Esophagus squamous epithelium (tissue), 5 donors: ENCODE results near the gene APBA2. TPM values are rescaled to one million over a fixed set of nuclear protein-coding genes. Genes with fewer than 3 reads are reported as not detected.

ENCODE experiments used
- DNase-seq: peaks from one replicate; lab custom pipeline; 2025; lab: John Stamatoyannopoulos, UW
- H3K27ac ChIP-seq, 4 donors: fragments of 200-600 bp; sonication (generic); one replicate each; pipeline ENCODE4 v1.5.1; 2016 to 2019; ENCODE audit warnings: mild to moderate bottlenecking in 1 of 4
- H3K27me3 ChIP-seq, 4 donors: fragments of 200-600 bp; sonication (generic); 1 replicate in 3 of 4; 2 replicates in 1 of 4; pipeline versions ENCODE4 v1.5.1 to v1.6.0; 2017 to 2021; ENCODE audit warnings: antibody characterized with exemption in 1 of 4
- H3K36me3 ChIP-seq, 3 donors: fragments of 200-600 bp; sonication (generic); one replicate each; pipeline ENCODE4 v1.5.1; 2016 to 2019
- H3K4me1 ChIP-seq, 3 donors: fragments of 200-600 bp; sonication (generic); one replicate each; pipeline ENCODE4 v1.5.1; 2017 to 2019
- H3K4me3 ChIP-seq, 4 donors: fragments of 200-600 bp; sonication (generic); 1 replicate in 3 of 4; 2 replicates in 1 of 4; pipeline ENCODE4 v1.5.1; 2016 to 2019; ENCODE audit warnings: mild to moderate bottlenecking in 2 of 4, moderate library complexity in 1 of 4
- H3K9me3 ChIP-seq, 3 donors: fragments of 200-600 bp; sonication (generic); one replicate each; pipeline ENCODE4 v1.5.1; 2016 to 2019
- CTCF ChIP-seq, 6 experiments: fragments of 450-650 bp in 4 of 6; fragments of 200-600 bp in 2 of 6; sonication (generic) in 2 of 6; IDR thresholded peaks; one replicate each; pipeline ENCODE4 v1.5.1; 2016 to 2019; ENCODE audit warnings: antibody characterized with exemption in 6 of 6, mild to moderate bottlenecking in 4 of 6, moderate library complexity in 4 of 6
- POLR2A ChIP-seq, 4 donors: fragments of 450-650 bp; IDR thresholded peaks; one replicate each; pipeline ENCODE4 v1.6.1; 2017; ENCODE audit warnings: antibody characterized with exemption in 4 of 4, mild to moderate bottlenecking in 4 of 4, moderate library complexity in 3 of 4
- WGBS, 2 donors: methylation state at CpG; one replicate each; pipeline ENCODE4 v1.1.5; 2018; 5-methylcytosine and 5-hydroxymethylcytosine counted together
- intact Hi-C: fragments of 100-400 bp; cut with DNase I; formaldehyde crosslinking; loops from one replicate; pipeline ENCODE4 v1.15.0; 2022
- total RNA-seq, 4 donors: library from RNA; depleted of rRNA; stranded (reverse); fragments of >200 nt; gene quantifications; one replicate each; pipeline ENCODE4 v1.1.0, GENCODE V29; 2016
- donor health status: DM: yes; HTN: yes; CAD: no.

APBA2 gene
- total RNA-seq, 4 donors from 2014 or later: 0.82 to 9.9 (median 1.6) TPM

GRCh38 chr15:29063646-29064045, 177.9 kb downstream of the APBA2 start:
- TF ChIP-seq POLR2A (IDR thresholded peaks at IDR 0.05) (no peak), CTCF (IDR thresholded peaks at IDR 0.05) (no peak)
- H3K36me3 ChIP-seq: no peaks in the 10 kb centered on the region
- intact Hi-C loops: loop anchor here (10.0 kb wide), 1 partner anchor 61 kb away; no protein-coding TSS in a partner anchor
- no peaks in the 10 kb centered on the region for H3K4me1 ChIP-seq
- H3K27me3 ChIP-seq: no peaks in the 10 kb centered on the region
- H3K27ac ChIP-seq: no peak overlapping the region
- H3K4me3 ChIP-seq: no peak overlapping the region
- WGBS, 2 donors: 55% methylated on average over 4 of the region's 5 CpGs; no CpG with 5 or more reads in 1 of the 2 donors
- no peak for DNase-seq
- no peaks in the 10 kb centered on the region for H3K9me3 ChIP-seq

GRCh38 chr15:29064290-29064689, 178.5 kb downstream of the APBA2 start:
- H3K9me3 ChIP-seq: no peaks in the 10 kb centered on the region
- no peak overlapping the region for H3K4me3 ChIP-seq
- H3K27me3 ChIP-seq: no peaks in the 10 kb centered on the region
- 61 to 77% methylated on average over 6 to 7 of the region's 8 CpGs for WGBS, 2 donors
- DNase-seq: no peak
- no peaks in the 10 kb centered on the region for H3K36me3 ChIP-seq
- no peaks in the 10 kb centered on the region for H3K4me1 ChIP-seq
- H3K27ac ChIP-seq: no peak overlapping the region
- TF ChIP-seq CTCF (IDR thresholded peaks at IDR 0.05) (no peak), POLR2A (IDR thresholded peaks at IDR 0.05) (no peak)
- intact Hi-C loops: loop anchor here (10.0 kb wide), 1 partner anchor 61 kb away; no protein-coding TSS in a partner anchor

GRCh38 chr15:29064731-29065130, 179.0 kb downstream of the APBA2 start:
- 87 to 92% methylated on average over 8 of the region's 8 CpGs for WGBS, 2 donors
- Histone ChIP-seq H3K4me3 (no peak overlapping the region), H3K9me3 (no peaks in the 10 kb centered on the region), H3K27ac (no peak overlapping the region), H3K27me3 (no peaks in the 10 kb centered on the region), H3K4me1 (no peaks in the 10 kb centered on the region), H3K36me3 (no peaks in the 10 kb centered on the region)
- TF ChIP-seq POLR2A (IDR thresholded peaks at IDR 0.05) (no peak), CTCF (IDR thresholded peaks at IDR 0.05) (no peak)
- no peak for DNase-seq
- intact Hi-C loops: loop anchor here (10.0 kb wide), 1 partner anchor 60 kb away; no protein-coding TSS in a partner anchor

DNA sequence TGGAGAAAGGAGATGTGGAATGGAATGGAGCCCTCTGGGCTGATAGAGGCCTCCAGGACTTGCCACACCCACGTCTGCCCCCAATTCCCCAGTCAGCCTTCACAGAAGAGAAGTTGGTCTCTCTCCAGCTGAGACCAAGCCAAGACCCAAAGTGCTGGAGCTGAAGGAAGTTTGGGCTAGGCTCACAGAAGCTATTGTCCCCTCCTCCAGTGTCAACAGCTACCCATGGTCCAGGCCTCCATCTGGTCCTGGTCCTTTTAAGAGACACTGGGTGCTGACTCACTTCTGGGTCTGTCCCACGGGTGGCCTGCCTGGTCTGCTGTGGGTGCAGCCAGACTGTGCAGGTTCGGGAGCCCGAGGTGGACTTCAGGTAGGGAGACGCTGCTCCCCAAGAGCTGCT, 179.8 kb downstream of the APBA2 start:
- no peak for DNase-seq
- H3K27ac ChIP-seq: no peak overlapping the region
- H3K36me3 ChIP-seq: no peaks in the 10 kb centered on the region
- H3K27me3 ChIP-seq: no peaks in the 10 kb centered on the region
- no peaks in the 10 kb centered on the region for H3K4me1 ChIP-seq
- H3K4me3 ChIP-seq: no peak overlapping the region
- no peaks in the 10 kb centered on the region for H3K9me3 ChIP-seq
- TF ChIP-seq POLR2A (IDR thresholded peaks at IDR 0.05) (no peak), CTCF (IDR thresholded peaks at IDR 0.05) (no peak)
- WGBS, 2 donors: 56 to 79% methylated on average over 1 to 5 of the region's 5 CpGs
- intact Hi-C loops: loop anchor here (10.0 kb wide), 1 partner anchor 59 kb away; no protein-coding TSS in a partner anchor

DNA sequence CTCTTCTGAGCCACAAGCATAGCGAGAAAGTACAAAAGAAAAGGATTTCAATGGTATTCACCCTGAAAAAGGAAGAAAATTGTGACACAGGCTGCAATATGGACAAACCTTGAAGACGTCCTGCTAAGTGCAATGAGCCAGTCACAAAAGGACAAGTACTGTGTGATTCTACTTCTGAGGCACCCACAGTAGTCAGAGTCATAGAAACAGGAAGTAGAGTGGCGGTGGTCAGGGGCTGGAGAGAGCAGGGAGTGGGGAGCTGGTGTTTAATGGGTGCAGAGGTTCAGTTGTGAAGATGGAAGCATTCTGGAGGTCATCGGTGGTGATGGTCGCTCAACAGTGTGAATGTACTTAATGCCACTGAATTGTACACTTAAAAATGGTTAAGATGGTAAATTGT, 180.5 kb downstream of the APBA2 start:
- TF ChIP-seq CTCF (IDR thresholded peaks at IDR 0.05): no peak
- no peak for TF ChIP-seq POLR2A (IDR thresholded peaks at IDR 0.05)
- Histone ChIP-seq H3K4me3 (no peak overlapping the region), H3K36me3 (no peaks in the 10 kb centered on the region), H3K4me1 (no peaks in the 10 kb centered on the region), H3K27ac (no peak overlapping the region), H3K27me3 (no peaks in the 10 kb centered on the region), H3K9me3 (no peaks in the 10 kb centered on the region)
- DNase-seq: no peak
- WGBS, 2 donors: 76 to 80% methylated on average over 5 of the region's 5 CpGs
- intact Hi-C loops: loop anchor here (10.0 kb wide), 1 partner anchor 58 kb away; no protein-coding TSS in a partner anchor
